Esophagus muscularis mucosa (tissue), 4 donors: ENCODE results near the gene LGALS3BP.

Source experiments
- EP300 ChIP-seq: sonication (generic); formaldehyde crosslinking; IDR thresholded peaks from one replicate; pipeline ENCODE4 v1.6.1; 2017; ENCODE audit warnings: antibody characterized with exemption
- POLR2A ChIP-seq: fragments of 450-650 bp; IDR thresholded peaks from one replicate; pipeline ENCODE4 v1.6.1; 2017; ENCODE audit warnings: antibody characterized with exemption, moderate library complexity, mild to moderate bottlenecking, low read depth
- POLR2AphosphoS5 ChIP-seq, 2 donors: sonication (generic); formaldehyde crosslinking; IDR thresholded peaks; one replicate each; pipeline ENCODE4 v1.6.1; 2017; ENCODE audit warnings: antibody characterized with exemption in 2 of 2
- TF ChIP-seq, protein P1 (sequence below), 3 experiments: fragments of 200-600 bp in 2 of 3; fragments of 450-650 bp in 1 of 3; sonication (generic) in 2 of 3; IDR thresholded peaks; one replicate each; pipeline ENCODE4 v1.5.1; 2017 to 2019; ENCODE audit warnings: antibody characterized with exemption in 3 of 3, mild to moderate bottlenecking in 2 of 3, moderate library complexity in 1 of 3

GRCh38 chr17:78997881-78998280 lies 18.2 kb upstream of the LGALS3BP start:
- TF ChIP-seq, protein P1, sequence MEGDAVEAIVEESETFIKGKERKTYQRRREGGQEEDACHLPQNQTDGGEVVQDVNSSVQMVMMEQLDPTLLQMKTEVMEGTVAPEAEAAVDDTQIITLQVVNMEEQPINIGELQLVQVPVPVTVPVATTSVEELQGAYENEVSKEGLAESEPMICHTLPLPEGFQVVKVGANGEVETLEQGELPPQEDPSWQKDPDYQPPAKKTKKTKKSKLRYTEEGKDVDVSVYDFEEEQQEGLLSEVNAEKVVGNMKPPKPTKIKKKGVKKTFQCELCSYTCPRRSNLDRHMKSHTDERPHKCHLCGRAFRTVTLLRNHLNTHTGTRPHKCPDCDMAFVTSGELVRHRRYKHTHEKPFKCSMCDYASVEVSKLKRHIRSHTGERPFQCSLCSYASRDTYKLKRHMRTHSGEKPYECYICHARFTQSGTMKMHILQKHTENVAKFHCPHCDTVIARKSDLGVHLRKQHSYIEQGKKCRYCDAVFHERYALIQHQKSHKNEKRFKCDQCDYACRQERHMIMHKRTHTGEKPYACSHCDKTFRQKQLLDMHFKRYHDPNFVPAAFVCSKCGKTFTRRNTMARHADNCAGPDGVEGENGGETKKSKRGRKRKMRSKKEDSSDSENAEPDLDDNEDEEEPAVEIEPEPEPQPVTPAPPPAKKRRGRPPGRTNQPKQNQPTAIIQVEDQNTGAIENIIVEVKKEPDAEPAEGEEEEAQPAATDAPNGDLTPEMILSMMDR (IDR thresholded peaks at IDR 0.05): no peak
- TF ChIP-seq POLR2A: no peak
- TF ChIP-seq POLR2AphosphoS5 (IDR thresholded peaks at IDR 0.05): no peak
- no peak for TF ChIP-seq EP300
